HFFc6 (cell line): ENCODE results near the gene MED15. TPM values are rescaled to one million over a fixed set of nuclear protein-coding genes. Genes with fewer than 3 reads are reported as not detected.

Experiments used
- DNase-seq: peaks from one replicate; pipeline ENCODE4 v3.0.0-alpha.2; 2018
- H3K27ac Mint-ChIP-seq: 2 replicates; pipeline ENCODE4 v1.8.0; 2020; ENCODE audit warnings: mild to moderate bottlenecking, mixed read lengths
- H3K27me3 Mint-ChIP-seq: 2 replicates; pipeline ENCODE4 v1.8.0; 2021; ENCODE audit warnings: mild to moderate bottlenecking, moderate library complexity, mixed read lengths; ENCODE audit not compliant: insufficient read depth
- H3K36me3 Mint-ChIP-seq: 2 replicates; pipeline ENCODE4 v1.8.0; 2021; ENCODE audit warnings: low read depth, mixed read lengths
- H3K4me1 Mint-ChIP-seq: 2 replicates; pipeline ENCODE4 v1.8.0; 2020; ENCODE audit warnings: low read depth, mixed read lengths
- H3K4me3 Mint-ChIP-seq: 2 replicates; pipeline ENCODE4 v1.8.0; 2020; ENCODE audit warnings: mild to moderate bottlenecking, moderate library complexity, mixed read lengths
- H3K9me3 Mint-ChIP-seq: 2 replicates; pipeline ENCODE4 v1.8.0; 2020; ENCODE audit warnings: mild to moderate bottlenecking, mixed read lengths
- CTCF ChIP-seq: fragments of 200-600 bp; sonication (generic); IDR thresholded peaks from 2 replicates; pipeline ENCODE4 v1.5.0; 2021; ENCODE audit warnings: antibody characterized with exemption, mild to moderate bottlenecking
- total RNA-seq, 6 experiments: library from RNA; stranded (reverse); fragmentation: NEBNext Ultra II Directional; extraction: Animal tissue kit (Norgen Biotek cat#: 25700); gene quantifications; 2 replicates in 1 of 6; 3 replicates in 5 of 6; pipeline ENCODE4 v1.2.3, GENCODE V29; 2021

The MED15 gene
- total RNA-seq, 6 experiments from 2014 or later, result 128 to 148 (median 136) TPM

GRCh38 chr22:20607157-20607907 lies 99.9 kb downstream of the MED15 start:
- Mint-ChIP-seq H3K4me1 (no peaks in the 10 kb centered on the region), H3K4me3 (no peak overlapping the region), H3K27ac (no peak overlapping the region), H3K27me3 (peaks cover 44% of the 10 kb centered on the region), H3K36me3 (no peaks in the 10 kb centered on the region), H3K9me3 (no peaks in the 10 kb centered on the region)
- no peak for TF ChIP-seq CTCF
- no peak for DNase-seq

- Mint-ChIP-seq H3K4me1 (no peaks in the 10 kb centered on the region), H3K4me3 (no peak overlapping the region), H3K9me3 (no peaks in the 10 kb centered on the region), H3K27me3 (peaks cover 41% of the 10 kb centered on the region), H3K27ac (no peak overlapping the region), H3K36me3 (no peaks in the 10 kb centered on the region)
- TF ChIP-seq CTCF, result no peak
- no peak for DNase-seq
Measured at GRCh38 chr22:20610243-20610686, 102.9 kb downstream of the MED15 start.

- peaks cover 45% of the 10 kb centered on the region for H3K27me3 Mint-ChIP-seq
- no peaks in the 10 kb centered on the region for H3K36me3 Mint-ChIP-seq
- H3K27ac Mint-ChIP-seq, result no peak overlapping the region
- no peak for DNase-seq
- TF ChIP-seq CTCF, result no peak
- H3K4me3 Mint-ChIP-seq, result no peak overlapping the region
- H3K4me1 Mint-ChIP-seq, result no peaks in the 10 kb centered on the region
- no peaks in the 10 kb centered on the region for H3K9me3 Mint-ChIP-seq
Measured at GRCh38 chr22:20610757-20611156, 103.3 kb downstream of the MED15 start.

GRCh38 chr22:20611418-20611817 lies 104.0 kb downstream of the MED15 start:
- no peak overlapping the region for H3K4me3 Mint-ChIP-seq
- no peaks in the 10 kb centered on the region for H3K36me3 Mint-ChIP-seq
- no peaks in the 10 kb centered on the region for H3K9me3 Mint-ChIP-seq
- no peak overlapping the region for H3K27ac Mint-ChIP-seq
- H3K4me1 Mint-ChIP-seq, result no peaks in the 10 kb centered on the region
- peaks cover 52% of the 10 kb centered on the region for H3K27me3 Mint-ChIP-seq
- no peak for TF ChIP-seq CTCF
- DNase-seq, result no peak

- H3K27me3 Mint-ChIP-seq, result peaks cover 47% of the 10 kb centered on the region
- H3K4me3 Mint-ChIP-seq, result no peak overlapping the region
- H3K36me3 Mint-ChIP-seq, result no peaks in the 10 kb centered on the region
- TF ChIP-seq CTCF, result no peak
- no peaks in the 10 kb centered on the region for H3K4me1 Mint-ChIP-seq
- no peaks in the 10 kb centered on the region for H3K9me3 Mint-ChIP-seq
- no peak for DNase-seq
- H3K27ac Mint-ChIP-seq, result no peak overlapping the region
Measured at GRCh38 chr22:20613301-20613700, 105.9 kb downstream of the MED15 start.
